Stimulated activated CD4-positive, alpha-beta T cell treated with anti-CD3 and anti-CD28 coated beads, Interleukin-4, amount 100 ng/mL, for 48 hours (primary cell): ENCODE measurements around the gene ZC2HC1C.

Experiments
- DNase-seq, 2 donors: peaks; one replicate each; pipeline ENCODE4 v3.0.0-alpha.2; 2020; ENCODE audit warnings: low read depth in 2 of 2

Gene ZC2HC1C

GRCh38 chr14:75094896-75095295 lies 25.5 kb downstream of the ZC2HC1C start:
- no peak for DNase-seq

- no peak for DNase-seq
Measured at GRCh38 chr14:75095690-75096089, 26.2 kb downstream of the ZC2HC1C start.

DNA sequence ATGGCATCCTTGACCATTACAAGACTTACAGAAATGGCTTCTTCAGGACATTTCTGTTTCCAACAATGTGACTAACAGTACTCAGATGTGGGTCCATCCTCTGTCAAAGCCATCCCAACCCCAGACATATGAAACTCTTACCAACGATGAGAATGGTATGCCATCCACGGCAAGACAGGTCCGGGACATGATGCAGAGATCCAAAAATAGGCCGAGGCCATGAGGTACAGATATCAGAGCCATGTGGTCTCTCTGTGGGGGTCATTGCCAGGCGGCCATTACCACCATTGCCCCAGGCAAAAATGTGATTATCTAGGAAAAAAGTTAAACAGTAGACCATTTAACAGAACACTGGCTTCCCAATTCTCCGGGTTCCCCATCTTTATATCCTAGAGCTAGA lies 27.5 kb downstream of the ZC2HC1C start:
- no peak for DNase-seq

DNA sequence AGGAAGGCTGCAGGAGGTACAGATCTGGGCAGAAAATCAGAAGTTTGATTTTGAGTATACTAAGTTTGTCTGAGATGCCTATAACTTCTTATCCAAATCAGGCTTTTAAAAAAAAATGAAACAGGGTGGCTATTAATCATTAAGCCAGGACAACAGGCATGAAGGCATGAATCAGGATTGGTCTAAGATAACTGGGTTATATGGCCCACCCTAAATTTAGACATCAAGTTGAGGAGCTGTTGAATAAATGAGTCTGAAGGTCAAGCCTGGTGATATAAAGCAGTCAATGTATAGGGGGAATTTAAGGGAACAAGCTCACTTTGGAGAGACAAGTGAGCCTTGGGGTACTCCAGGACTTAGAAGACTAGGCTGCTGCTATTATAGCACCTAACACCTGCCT lies 28.8 kb downstream of the ZC2HC1C start:
- no peak for DNase-seq

GRCh38 chr14:75098682-75099081 lies 29.2 kb downstream of the ZC2HC1C start:
- no peak for DNase-seq

DNA sequence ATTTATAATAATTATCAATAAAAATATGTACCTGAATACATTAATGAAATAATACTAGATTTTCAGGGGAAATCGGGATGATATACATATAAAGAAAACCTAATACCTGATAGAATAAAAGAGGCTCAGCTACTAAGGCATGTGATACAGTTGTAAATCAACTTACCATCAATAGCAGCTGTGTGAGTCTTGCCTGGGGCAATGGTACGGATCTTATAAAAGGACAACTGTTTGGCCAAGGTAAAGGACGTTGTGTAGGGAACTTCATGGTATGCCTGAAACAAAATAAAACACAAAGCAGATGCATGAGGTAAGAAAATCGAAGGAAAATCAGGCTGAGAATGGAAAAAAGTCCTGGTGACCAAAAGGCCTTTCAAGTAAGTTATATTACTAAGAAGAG lies 32.0 kb downstream of the ZC2HC1C start:
- no peak for DNase-seq

DNA sequence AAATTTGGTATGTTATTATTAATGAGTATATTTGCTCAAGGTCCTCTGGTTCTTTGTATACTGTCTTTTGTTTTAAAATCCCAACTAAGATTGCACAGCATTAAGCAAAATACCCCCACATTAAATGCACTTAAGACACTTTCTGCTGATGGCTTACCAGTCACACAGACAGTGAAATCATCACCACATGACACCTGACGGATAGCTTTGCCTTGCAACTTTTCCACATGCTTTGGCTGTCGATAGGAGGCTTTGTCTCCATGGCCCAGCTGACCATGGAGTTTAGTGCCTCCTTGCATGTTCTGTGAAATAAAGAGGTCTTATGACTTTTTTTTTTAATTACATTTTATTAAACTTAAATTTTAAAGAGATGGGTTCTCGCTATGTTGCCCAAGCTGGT lies 37.7 kb downstream of the ZC2HC1C start:
- DNase-seq: no peak

GRCh38 chr14:75109877-75110276 lies 40.4 kb downstream of the ZC2HC1C start:
- DNase-seq: no peak

DNA sequence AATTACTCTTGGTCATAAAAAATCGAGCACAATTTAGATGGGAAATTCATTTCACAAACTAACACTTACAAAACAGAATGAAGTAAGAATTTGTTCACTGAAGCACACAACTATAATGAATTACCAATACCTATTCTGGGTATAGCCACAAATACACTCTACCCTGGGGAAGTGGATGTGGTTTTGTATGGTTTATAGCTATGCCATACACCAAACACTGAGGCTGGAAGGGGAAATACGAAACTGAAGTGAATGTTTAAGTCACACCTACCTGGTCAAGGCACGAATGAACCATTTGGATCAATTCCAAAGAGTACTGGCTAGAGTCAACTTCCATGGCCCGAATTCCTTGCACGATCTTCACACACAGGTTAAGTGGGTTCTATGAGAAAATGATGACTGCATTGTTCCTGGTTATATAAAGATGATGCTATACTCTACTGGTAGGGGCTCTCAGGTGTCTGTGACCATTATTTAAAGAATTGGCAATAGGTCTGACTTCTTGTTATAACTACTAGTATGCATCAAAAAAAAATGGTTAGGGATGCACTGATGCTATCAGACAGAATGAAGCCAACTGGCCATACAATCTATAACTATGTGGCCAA lies 44.6 kb downstream of the ZC2HC1C start:
- DNase-seq: no peak

- DNase-seq: no peak
Measured at GRCh38 chr14:75119056-75119455, 49.6 kb downstream of the ZC2HC1C start.

- DNase-seq: no peak
Measured at GRCh38 chr14:75120541-75121291, 51.3 kb downstream of the ZC2HC1C start.

DNA sequence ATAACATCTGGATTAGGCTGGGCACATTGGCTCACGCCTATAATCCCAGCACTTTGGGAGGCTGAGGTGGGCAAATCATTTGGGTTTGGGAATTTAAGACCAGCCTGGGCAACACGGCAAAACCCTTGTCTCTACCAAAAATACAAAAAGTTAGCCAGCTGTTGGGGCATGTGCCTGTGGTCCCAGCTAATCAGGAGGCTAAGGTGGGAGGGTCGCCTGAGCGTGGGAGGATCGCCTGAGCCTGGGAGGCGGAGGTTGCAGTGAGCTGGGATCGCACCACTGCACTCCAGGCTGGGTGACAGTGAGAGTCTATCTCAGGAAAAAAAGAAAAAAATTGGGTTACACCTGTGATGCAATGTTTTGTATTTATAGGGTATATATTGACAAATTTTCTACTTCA lies 52.1 kb downstream of the ZC2HC1C start:
- no peak for DNase-seq

DNA sequence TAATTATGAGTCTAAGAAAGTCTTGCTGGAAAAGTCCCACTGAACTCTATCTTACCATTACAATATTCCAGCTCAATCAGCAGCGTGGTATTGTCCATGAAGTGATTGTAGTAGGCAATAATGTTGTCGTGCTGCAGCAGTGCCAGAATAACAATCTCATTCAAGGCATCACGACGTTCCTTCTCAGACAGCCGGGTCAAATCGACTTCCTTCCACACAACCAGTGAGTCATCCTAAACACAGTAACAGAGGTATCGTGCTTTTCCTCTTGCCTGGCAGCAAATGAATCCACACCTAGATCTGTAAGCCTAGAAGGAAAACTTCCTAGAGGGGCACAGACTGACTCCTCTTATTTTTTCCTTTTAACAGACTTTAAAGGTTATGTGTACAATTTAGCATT lies 54.5 kb downstream of the ZC2HC1C start:
- no peak for DNase-seq

GRCh38 chr14:75125617-75126016 lies 56.2 kb downstream of the ZC2HC1C start:
- DNase-seq: no peak

- DNase-seq: no peak
Measured at GRCh38 chr14:75126121-75126544, 56.7 kb downstream of the ZC2HC1C start.

DNA sequence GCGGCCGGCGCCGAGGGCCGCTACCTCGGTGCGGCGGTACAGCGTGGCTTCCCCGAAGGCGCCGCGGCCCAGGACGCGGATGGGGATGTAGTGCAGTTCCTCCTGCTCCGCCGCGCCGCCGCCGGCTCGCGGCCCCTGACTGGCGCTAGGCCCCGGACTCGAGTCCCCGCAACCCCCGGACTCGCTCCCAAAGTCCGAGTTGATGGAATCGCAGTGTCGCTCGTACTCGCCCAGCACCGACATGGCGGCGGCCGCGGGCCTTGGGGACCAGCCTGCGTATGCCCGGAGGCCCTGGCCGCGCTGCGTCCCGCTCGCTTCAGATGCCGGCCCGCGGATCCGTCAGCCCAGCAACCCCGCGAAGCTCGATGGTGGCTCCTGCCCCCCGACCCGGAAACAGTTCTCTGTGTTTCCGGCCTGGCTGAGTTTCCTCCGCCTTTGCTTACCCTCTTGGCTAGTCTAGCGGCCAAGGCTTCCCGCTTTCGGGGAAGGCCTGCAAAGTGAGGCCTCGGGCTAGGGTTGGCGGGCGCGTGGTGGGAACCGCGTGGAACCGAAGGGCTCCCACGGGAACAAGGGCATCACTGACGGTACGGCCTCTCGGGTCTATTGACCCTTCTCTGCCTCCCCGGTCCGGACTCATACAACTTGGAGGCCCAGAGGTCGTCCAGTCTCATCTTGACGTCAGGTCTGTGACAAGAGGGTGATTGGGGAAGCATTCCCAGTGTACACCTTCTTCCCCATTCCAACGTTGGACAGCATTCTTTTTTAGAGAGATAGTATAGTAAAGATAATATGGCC lies 57.4 kb downstream of the ZC2HC1C start, which contains the start of gene NEK9:
NEK9 (minus strand) TSS at position 370 of the 795 bp plus-strand sequence; CDS start at position 243, 127 bp downstream.
- DNase-seq: peak; percentile 82 to 90

GRCh38 chr14:75127474-75127820 lies 58.0 kb downstream of the ZC2HC1C start:
- DNase-seq: peak in 1 of 2 donors; percentile 4

- DNase-seq: no peak
Measured at GRCh38 chr14:75127903-75128595, 58.6 kb downstream of the ZC2HC1C start.

GRCh38 chr14:75128596-75128990 lies 59.2 kb downstream of the ZC2HC1C start:
- no peak for DNase-seq
